ENCODE data around the gene PAK1IP1.

DNA sequence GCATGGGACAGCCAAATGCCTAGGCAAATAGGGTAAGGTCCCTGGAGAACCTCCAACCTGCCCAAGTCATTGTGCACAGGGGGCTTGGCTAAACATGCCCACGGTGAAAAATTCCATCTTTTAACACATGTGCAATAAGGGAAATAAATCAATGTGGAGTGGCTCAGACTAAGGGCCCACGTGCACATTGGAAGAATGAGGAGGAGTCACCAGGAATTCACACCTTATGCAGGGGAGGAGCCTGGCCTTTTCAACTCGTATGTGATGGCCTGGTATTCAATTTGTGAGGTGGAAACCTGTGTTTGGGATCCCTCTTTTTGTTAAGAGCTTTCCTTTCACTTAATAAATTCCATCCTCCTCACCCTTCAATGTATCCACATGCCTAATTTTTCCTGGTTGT lies 13.0 kb upstream of the PAK1IP1 start:
- TF ChIP-seq, protein P1, sequence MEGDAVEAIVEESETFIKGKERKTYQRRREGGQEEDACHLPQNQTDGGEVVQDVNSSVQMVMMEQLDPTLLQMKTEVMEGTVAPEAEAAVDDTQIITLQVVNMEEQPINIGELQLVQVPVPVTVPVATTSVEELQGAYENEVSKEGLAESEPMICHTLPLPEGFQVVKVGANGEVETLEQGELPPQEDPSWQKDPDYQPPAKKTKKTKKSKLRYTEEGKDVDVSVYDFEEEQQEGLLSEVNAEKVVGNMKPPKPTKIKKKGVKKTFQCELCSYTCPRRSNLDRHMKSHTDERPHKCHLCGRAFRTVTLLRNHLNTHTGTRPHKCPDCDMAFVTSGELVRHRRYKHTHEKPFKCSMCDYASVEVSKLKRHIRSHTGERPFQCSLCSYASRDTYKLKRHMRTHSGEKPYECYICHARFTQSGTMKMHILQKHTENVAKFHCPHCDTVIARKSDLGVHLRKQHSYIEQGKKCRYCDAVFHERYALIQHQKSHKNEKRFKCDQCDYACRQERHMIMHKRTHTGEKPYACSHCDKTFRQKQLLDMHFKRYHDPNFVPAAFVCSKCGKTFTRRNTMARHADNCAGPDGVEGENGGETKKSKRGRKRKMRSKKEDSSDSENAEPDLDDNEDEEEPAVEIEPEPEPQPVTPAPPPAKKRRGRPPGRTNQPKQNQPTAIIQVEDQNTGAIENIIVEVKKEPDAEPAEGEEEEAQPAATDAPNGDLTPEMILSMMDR (conservative IDR thresholded peaks at IDR 0.05; ENCODE audit: low read length) = no peak
- no peak for TF ChIP-seq EZH2phosphoT487 (IDR thresholded peaks at IDR 0.05; ENCODE audit: borderline replicate concordance)

Data from Loucy (cell line).